Peyer's patch (tissue), 4 donors: ENCODE measurements around the gene JHY.

Source experiments
- CTCF ChIP-seq, 6 experiments: fragments of 450-650 bp in 4 of 6; fragments of 200-600 bp in 2 of 6; sonication (generic) in 1 of 6; IDR thresholded peaks; one replicate each; pipeline ENCODE4 v1.5.1; 2017 to 2019; ENCODE audit warnings: antibody characterized with exemption in 6 of 6, mild to moderate bottlenecking in 3 of 6, moderate library complexity in 1 of 6
- POLR2A ChIP-seq, 2 donors: fragments of 450-650 bp; IDR thresholded peaks; one replicate each; pipeline ENCODE4 v1.5.1; 2017; ENCODE audit warnings: antibody characterized with exemption in 2 of 2, mild to moderate bottlenecking in 2 of 2, moderate library complexity in 2 of 2

GRCh38 chr11:122938557-122938956 lies 56.0 kb downstream of the JHY start:
- no peak for TF ChIP-seq CTCF (IDR thresholded peaks at IDR 0.05)
- TF ChIP-seq POLR2A (IDR thresholded peaks at IDR 0.05) = no peak
